ENCODE data around the gene RAB30. TPM values are rescaled to one million over a fixed set of nuclear protein-coding genes. Genes with fewer than 3 reads are reported as not detected.
"Not testable (repeated sequence)": the region's sequence is repeated elsewhere in the genome, so short reads cannot be mapped to it uniquely, and the experiment has no call there.

Gene RAB30
- polyA plus RNA-seq, 1 donor from 2014 or later, result 36.4 TPM

- not testable (repeated sequence) for H3K9ac ChIP-seq (ENCODE audit: low read length); H2AFZ ChIP-seq (ENCODE audit: low read depth, low read length); H3K36me3 ChIP-seq (ENCODE audit: insufficient read depth, low read length); H3K4me3 ChIP-seq (ENCODE audit: low read length); H3K79me2 ChIP-seq (replicated peaks; ENCODE audit: insufficient read depth, low read length); H3K27me3 ChIP-seq (ENCODE audit: insufficient read depth, low read depth, low read length); H3F3A ChIP-seq (ENCODE audit: insufficient read depth, low read length, poor library complexity, severe bottlenecking); H4K20me1 ChIP-seq (ENCODE audit: insufficient read depth); H3K9me3 ChIP-seq (ENCODE audit: low read length); H3K27ac ChIP-seq (ENCODE audit: low read length); H3K9me2 ChIP-seq (ENCODE audit: insufficient read depth, low read length); H3K4me2 ChIP-seq (ENCODE audit: low read length)
These were observed 101.1 kb downstream of the RAB30 start for GRCh38 chr11:82970507-82971083.

DNA sequence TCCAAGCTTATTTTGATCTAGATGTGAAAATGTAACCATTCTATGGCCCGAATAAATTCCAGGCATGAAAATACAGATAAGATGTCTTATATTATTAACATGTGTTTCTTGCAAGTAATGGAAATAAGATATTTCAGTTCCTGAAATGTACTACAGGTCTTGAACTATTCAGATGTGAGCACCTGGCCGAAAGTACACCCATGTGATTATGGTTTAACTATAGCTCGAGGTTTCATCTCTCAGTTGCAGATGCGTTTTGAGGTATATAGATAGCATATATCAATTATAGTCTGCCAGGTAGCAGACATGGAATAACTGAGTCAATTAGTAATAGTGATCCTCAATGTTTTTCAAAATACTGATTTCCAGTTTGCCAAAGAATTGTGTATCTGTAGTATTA is 101.9 kb downstream of the RAB30 start:
- no peak for TF ChIP-seq EZH2 (IDR thresholded peaks at IDR 0.05; ENCODE audit: borderline replicate concordance, insufficient read depth, low read length, poor library complexity, severe bottlenecking)
- no peak for TF ChIP-seq REST (IDR thresholded peaks at IDR 0.05; ENCODE audit: borderline replicate concordance)
- TF ChIP-seq SMC3 (conservative IDR thresholded peaks at IDR 0.05; ENCODE audit: poor library complexity), result no peak
- no peak for TF ChIP-seq EP300 (conservative IDR thresholded peaks at IDR 0.05; ENCODE audit: poor library complexity, severe bottlenecking)
- TF ChIP-seq, protein P1, sequence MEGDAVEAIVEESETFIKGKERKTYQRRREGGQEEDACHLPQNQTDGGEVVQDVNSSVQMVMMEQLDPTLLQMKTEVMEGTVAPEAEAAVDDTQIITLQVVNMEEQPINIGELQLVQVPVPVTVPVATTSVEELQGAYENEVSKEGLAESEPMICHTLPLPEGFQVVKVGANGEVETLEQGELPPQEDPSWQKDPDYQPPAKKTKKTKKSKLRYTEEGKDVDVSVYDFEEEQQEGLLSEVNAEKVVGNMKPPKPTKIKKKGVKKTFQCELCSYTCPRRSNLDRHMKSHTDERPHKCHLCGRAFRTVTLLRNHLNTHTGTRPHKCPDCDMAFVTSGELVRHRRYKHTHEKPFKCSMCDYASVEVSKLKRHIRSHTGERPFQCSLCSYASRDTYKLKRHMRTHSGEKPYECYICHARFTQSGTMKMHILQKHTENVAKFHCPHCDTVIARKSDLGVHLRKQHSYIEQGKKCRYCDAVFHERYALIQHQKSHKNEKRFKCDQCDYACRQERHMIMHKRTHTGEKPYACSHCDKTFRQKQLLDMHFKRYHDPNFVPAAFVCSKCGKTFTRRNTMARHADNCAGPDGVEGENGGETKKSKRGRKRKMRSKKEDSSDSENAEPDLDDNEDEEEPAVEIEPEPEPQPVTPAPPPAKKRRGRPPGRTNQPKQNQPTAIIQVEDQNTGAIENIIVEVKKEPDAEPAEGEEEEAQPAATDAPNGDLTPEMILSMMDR (IDR thresholded peaks at IDR 0.05; ENCODE audit: poor library complexity, severe bottlenecking), result no peak
- TF ChIP-seq RAD21 (conservative IDR thresholded peaks at IDR 0.05), result no peak
- no peak for TF ChIP-seq POLR2AphosphoS5 (IDR thresholded peaks at IDR 0.05)
- TF ChIP-seq TAF1 (IDR thresholded peaks at IDR 0.05; ENCODE audit: low read depth), result no peak
- no peak for TF ChIP-seq MXI1 (conservative IDR thresholded peaks at IDR 0.05; ENCODE audit: poor library complexity, severe bottlenecking)
- Histone ChIP-seq H3K4me3 (ENCODE audit: low read length) (no peak overlapping the region), H3F3A (ENCODE audit: insufficient read depth, low read length, poor library complexity, severe bottlenecking) (no peaks in the 10 kb centered on the region), H2AFZ (ENCODE audit: low read depth, low read length) (no peak overlapping the region), H3K79me2 (replicated peaks; ENCODE audit: insufficient read depth, low read length) (no peaks in the 10 kb centered on the region), H3K27ac (ENCODE audit: low read length) (no peak overlapping the region), H3K36me3 (ENCODE audit: insufficient read depth, low read length) (no peaks in the 10 kb centered on the region), H3K9ac (ENCODE audit: low read length) (no peak overlapping the region), H4K20me1 (ENCODE audit: insufficient read depth) (no peaks in the 10 kb centered on the region), H3K4me2 (ENCODE audit: low read length) (no peak overlapping the region), H3K9me3 (ENCODE audit: low read length) (no peaks in the 10 kb centered on the region), H3K9me2 (ENCODE audit: insufficient read depth, low read length) (no peaks in the 10 kb centered on the region), H3K27me3 (ENCODE audit: insufficient read depth, low read depth, low read length) (no peaks in the 10 kb centered on the region)

DNA sequence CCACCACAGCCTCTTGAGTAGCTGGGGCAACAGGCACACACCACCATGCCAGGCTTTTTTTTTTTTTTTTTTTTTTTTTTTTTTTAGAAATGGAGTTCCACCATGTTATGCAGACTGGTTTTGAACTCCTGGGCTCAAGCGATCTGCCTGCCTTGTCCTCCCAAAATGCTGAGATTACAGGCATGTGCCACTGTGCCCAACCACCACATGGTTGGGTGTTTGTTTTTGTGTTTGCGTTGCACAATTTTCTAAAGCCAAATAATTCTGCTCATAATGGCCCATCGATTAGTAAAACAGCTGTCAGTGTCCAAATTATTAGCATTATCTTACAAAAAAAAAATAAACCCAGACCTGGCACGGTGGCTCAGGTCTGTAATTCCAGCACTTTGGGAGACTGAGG is 104.3 kb downstream of the RAB30 start:
- Histone ChIP-seq H4K20me1 (ENCODE audit: insufficient read depth) (no peaks in the 10 kb centered on the region), H3K9ac (ENCODE audit: low read length) (no peak overlapping the region), H3K4me3 (ENCODE audit: low read length) (no peak overlapping the region), H3K9me3 (ENCODE audit: low read length) (no peaks in the 10 kb centered on the region), H2AFZ (ENCODE audit: low read depth, low read length) (no peak overlapping the region), H3K4me2 (ENCODE audit: low read length) (no peak overlapping the region), H3K36me3 (ENCODE audit: insufficient read depth, low read length) (no peaks in the 10 kb centered on the region), H3K79me2 (replicated peaks; ENCODE audit: insufficient read depth, low read length) (no peaks in the 10 kb centered on the region), H3F3A (ENCODE audit: insufficient read depth, low read length, poor library complexity, severe bottlenecking) (no peaks in the 10 kb centered on the region), H3K9me2 (ENCODE audit: insufficient read depth, low read length) (no peaks in the 10 kb centered on the region), H3K27me3 (ENCODE audit: insufficient read depth, low read depth, low read length) (no peaks in the 10 kb centered on the region), H3K27ac (ENCODE audit: low read length) (no peak overlapping the region)
- TF ChIP-seq MXI1 (conservative IDR thresholded peaks at IDR 0.05; ENCODE audit: poor library complexity, severe bottlenecking), result no peak
- no peak for TF ChIP-seq POLR2AphosphoS5 (IDR thresholded peaks at IDR 0.05)
- TF ChIP-seq EP300 (conservative IDR thresholded peaks at IDR 0.05; ENCODE audit: poor library complexity, severe bottlenecking), result no peak
- TF ChIP-seq SMC3 (conservative IDR thresholded peaks at IDR 0.05; ENCODE audit: poor library complexity), result no peak
- no peak for TF ChIP-seq RAD21 (conservative IDR thresholded peaks at IDR 0.05)
- TF ChIP-seq TAF1 (IDR thresholded peaks at IDR 0.05; ENCODE audit: low read depth), result no peak
- TF ChIP-seq REST (IDR thresholded peaks at IDR 0.05; ENCODE audit: borderline replicate concordance), result no peak
- TF ChIP-seq, protein P1 (IDR thresholded peaks at IDR 0.05; ENCODE audit: poor library complexity, severe bottlenecking), result no peak
- no peak for TF ChIP-seq EZH2 (IDR thresholded peaks at IDR 0.05; ENCODE audit: borderline replicate concordance, insufficient read depth, low read length, poor library complexity, severe bottlenecking)
